KMS-11 (cell line): Measurements from ENCODE around the gene CERS6.
A peak's percentile ranks its signal among the peaks of the same experiment; 100 is the strongest.

Experiments
- H2AFZ ChIP-seq: fragments of 200-600 bp; sonication (generic); 2 replicates; pipeline ENCODE4 v1.6.1; 2016; ENCODE audit warnings: antibody characterized with exemption, mixed run types, low read depth
- H3K27ac ChIP-seq: fragments of 200-600 bp; sonication (generic); 2 replicates; pipeline ENCODE4 v1.6.1; 2016; ENCODE audit warnings: mild to moderate bottlenecking, mixed run types
- H3K27me3 ChIP-seq: fragments of 200-600 bp; sonication (generic); 2 replicates; pipeline ENCODE4 v1.6.1; 2017; ENCODE audit warnings: mild to moderate bottlenecking, low read depth, mixed run types, moderate library complexity; ENCODE audit not compliant: insufficient read depth
- H3K36me3 ChIP-seq: fragments of 200-600 bp; sonication (generic); 2 replicates; pipeline ENCODE4 v1.6.1; 2017; ENCODE audit warnings: mild to moderate bottlenecking, mixed run types; ENCODE audit not compliant: insufficient read depth
- H3K4me1 ChIP-seq: fragments of 200-600 bp; sonication (generic); 2 replicates; pipeline ENCODE4 v1.6.1; 2016; ENCODE audit warnings: mild to moderate bottlenecking, low read depth, mixed run types; ENCODE audit not compliant: poor library complexity, severe bottlenecking
- H3K4me2 ChIP-seq: fragments of 200-600 bp; sonication (generic); 2 replicates; pipeline ENCODE4 v1.7.0; 2016; ENCODE audit warnings: mild to moderate bottlenecking, mixed run types
- H3K4me3 ChIP-seq: fragments of 200-600 bp; sonication (generic); IDR thresholded peaks from 2 replicates; pipeline ENCODE4 v1.6.1; 2017; ENCODE audit warnings: low read depth, low read length, mixed read lengths; ENCODE audit not compliant: insufficient read depth
- H3K79me2 ChIP-seq: fragments of 200-600 bp; sonication (generic); 2 replicates; pipeline ENCODE4 v1.6.1; 2016; ENCODE audit warnings: low read depth, mixed run types; ENCODE audit not compliant: insufficient read depth
- H3K9ac ChIP-seq: fragments of 200-600 bp; sonication (generic); 2 replicates; pipeline ENCODE4 v1.6.1; 2016; ENCODE audit warnings: mild to moderate bottlenecking, mixed run types
- H4K20me1 ChIP-seq: fragments of 200-600 bp; sonication (generic); 2 replicates; pipeline ENCODE4 v1.6.1; 2016; ENCODE audit warnings: mild to moderate bottlenecking, mixed run types; ENCODE audit not compliant: insufficient read depth
- TF ChIP-seq, protein P1 (sequence below): fragments of 200-600 bp; sonication (generic); conservative IDR thresholded peaks from 2 replicates; pipeline ENCODE4 v1.6.1; 2017; ENCODE audit warnings: low read depth, mild to moderate bottlenecking, antibody characterized with exemption, low read length, moderate library complexity, mixed read lengths

Gene CERS6

DNA sequence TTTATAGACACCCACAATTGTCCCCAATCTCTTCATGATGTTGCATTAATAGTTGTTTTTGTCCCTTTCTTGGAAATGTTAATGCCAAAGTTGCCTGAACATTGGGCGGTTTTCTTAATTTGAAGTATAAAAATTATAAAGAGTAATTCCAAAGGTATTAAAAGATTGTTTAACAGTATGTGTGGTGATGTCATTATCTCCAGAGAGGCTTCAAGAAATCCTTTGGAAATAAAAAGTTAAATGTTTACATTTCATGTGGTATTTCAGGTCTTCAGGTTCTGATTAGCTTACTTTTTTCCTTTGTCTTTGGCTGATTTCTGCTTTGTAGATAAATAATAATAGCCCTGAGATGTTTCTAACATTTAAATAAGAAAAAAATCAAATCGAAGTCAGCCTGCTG is 317.1 kb downstream of the CERS6 start:
- Histone ChIP-seq H3K27me3 (no peaks in the 10 kb centered on the region), H4K20me1 (no peaks in the 10 kb centered on the region), H3K4me2 (no peak overlapping the region), H3K4me1 (no peaks in the 10 kb centered on the region), H3K9ac (no peak overlapping the region), H3K4me3 (no peak overlapping the region), H3K36me3 (no peaks in the 10 kb centered on the region), H3K79me2 (no peaks in the 10 kb centered on the region), H2AFZ (no peak overlapping the region), H3K27ac (no peak overlapping the region)
- TF ChIP-seq, protein P1, sequence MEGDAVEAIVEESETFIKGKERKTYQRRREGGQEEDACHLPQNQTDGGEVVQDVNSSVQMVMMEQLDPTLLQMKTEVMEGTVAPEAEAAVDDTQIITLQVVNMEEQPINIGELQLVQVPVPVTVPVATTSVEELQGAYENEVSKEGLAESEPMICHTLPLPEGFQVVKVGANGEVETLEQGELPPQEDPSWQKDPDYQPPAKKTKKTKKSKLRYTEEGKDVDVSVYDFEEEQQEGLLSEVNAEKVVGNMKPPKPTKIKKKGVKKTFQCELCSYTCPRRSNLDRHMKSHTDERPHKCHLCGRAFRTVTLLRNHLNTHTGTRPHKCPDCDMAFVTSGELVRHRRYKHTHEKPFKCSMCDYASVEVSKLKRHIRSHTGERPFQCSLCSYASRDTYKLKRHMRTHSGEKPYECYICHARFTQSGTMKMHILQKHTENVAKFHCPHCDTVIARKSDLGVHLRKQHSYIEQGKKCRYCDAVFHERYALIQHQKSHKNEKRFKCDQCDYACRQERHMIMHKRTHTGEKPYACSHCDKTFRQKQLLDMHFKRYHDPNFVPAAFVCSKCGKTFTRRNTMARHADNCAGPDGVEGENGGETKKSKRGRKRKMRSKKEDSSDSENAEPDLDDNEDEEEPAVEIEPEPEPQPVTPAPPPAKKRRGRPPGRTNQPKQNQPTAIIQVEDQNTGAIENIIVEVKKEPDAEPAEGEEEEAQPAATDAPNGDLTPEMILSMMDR: no peak

- H3K4me1 ChIP-seq: no peaks in the 10 kb centered on the region
- H3K27me3 ChIP-seq: no peaks in the 10 kb centered on the region
- no peaks in the 10 kb centered on the region for H4K20me1 ChIP-seq
- H2AFZ ChIP-seq: no peak overlapping the region
- no peaks in the 10 kb centered on the region for H3K36me3 ChIP-seq
- no peaks in the 10 kb centered on the region for H3K79me2 ChIP-seq
- TF ChIP-seq, protein P1: peak; percentile 66
- H3K9ac ChIP-seq: no peak overlapping the region
- H3K27ac ChIP-seq: no peak overlapping the region
- H3K4me3 ChIP-seq: no peak overlapping the region
- H3K4me2 ChIP-seq: no peak overlapping the region
These were observed 317.8 kb downstream of the CERS6 start for GRCh38 chr2:168773719-168774521.

DNA sequence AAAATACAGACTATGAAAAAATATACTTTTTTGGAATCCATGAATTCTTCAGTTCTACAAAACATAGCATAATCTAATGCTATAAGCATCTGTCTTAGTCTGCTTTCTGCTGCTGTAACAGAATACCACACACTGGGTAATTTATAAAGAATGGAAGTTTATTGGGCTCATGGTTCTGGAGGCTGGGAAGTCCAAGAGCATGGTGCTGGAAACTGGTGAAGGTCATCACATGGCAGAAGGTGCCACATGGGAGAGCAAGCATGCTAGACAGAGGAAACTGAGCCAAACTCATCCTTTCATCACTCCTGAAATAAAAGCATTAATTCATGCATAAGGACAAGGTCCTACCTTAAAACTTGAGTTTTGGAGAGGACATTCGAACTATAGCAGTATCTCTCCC is 319.8 kb downstream of the CERS6 start:
- H3K4me3 ChIP-seq: no peak overlapping the region

GRCh38 chr2:168780669-168781071 is 324.6 kb downstream of the CERS6 start:
- Histone ChIP-seq H3K36me3 (no peaks in the 10 kb centered on the region), H3K4me2 (no peak overlapping the region), H2AFZ (no peak overlapping the region), H4K20me1 (no peaks in the 10 kb centered on the region), H3K79me2 (no peaks in the 10 kb centered on the region), H3K27me3 (no peaks in the 10 kb centered on the region), H3K27ac (no peak overlapping the region), H3K4me3 (no peak overlapping the region), H3K4me1 (no peaks in the 10 kb centered on the region), H3K9ac (no peak overlapping the region)
- TF ChIP-seq, protein P1: no peak

More for the DNA sequence above, 319.8 kb downstream of the CERS6 start:
- Histone ChIP-seq H3K4me1 (no peaks in the 10 kb centered on the region), H4K20me1 (no peaks in the 10 kb centered on the region), H3K36me3 (no peaks in the 10 kb centered on the region), H3K27ac (no peak overlapping the region), H3K27me3 (no peaks in the 10 kb centered on the region), H2AFZ (no peak overlapping the region), H3K9ac (no peak overlapping the region), H3K4me2 (no peak overlapping the region), H3K79me2 (no peaks in the 10 kb centered on the region)
- TF ChIP-seq, protein P1: no peak
